HepG2 (cell line): Measurements from ENCODE around the gene PDE3B. TPM values are rescaled to one million over a fixed set of nuclear protein-coding genes. Genes with fewer than 3 reads are reported as not detected.

Experiments
- CREB1 ChIP-seq, 2 experiments: fragments of 450-650 bp in 1 of 2; IDR thresholded peaks; 2 replicates each; pipeline ENCODE4 v1.6.1; 2016 to 2017; ENCODE audit warnings: control low read depth in 1 of 2, mild to moderate bottlenecking in 1 of 2, missing compliant biosample characterization in 1 of 2, missing genetic modification characterization in 1 of 2
- ELF4 ChIP-seq: sonication (generic); formaldehyde crosslinking; IDR thresholded peaks from 2 replicates; pipeline ENCODE4 v1.5.0; 2020; ENCODE audit warnings: missing genetic modification reagents, mild to moderate bottlenecking, moderate library complexity, borderline replicate concordance
- MZF1 ChIP-seq: sonication (generic); formaldehyde crosslinking; IDR thresholded peaks from 2 replicates; pipeline ENCODE4 v1.8.1; 2023; ENCODE audit warnings: mild to moderate bottlenecking, missing genetic modification reagents, borderline replicate concordance
- PTBP1 ChIP-seq: fragments of 200-400 bp; formaldehyde crosslinking; IDR thresholded peaks from 2 replicates; pipeline ENCODE4 v1.6.1; 2018; ENCODE audit warnings: low read length, low read depth; ENCODE audit not compliant: poor library complexity, severe bottlenecking
- TFE3 ChIP-seq: IDR thresholded peaks from 2 replicates; pipeline ENCODE4 v1.6.1; 2016
- ZBTB21 ChIP-seq: sonication (generic); formaldehyde crosslinking; IDR thresholded peaks from 2 replicates; pipeline ENCODE4 v1.4.0; 2020; ENCODE audit warnings: missing genetic modification reagents
- ZBTB40 ChIP-seq, 2 experiments: fragments of 450-650 bp in 1 of 2; sonication (generic) in 1 of 2; formaldehyde crosslinking in 1 of 2; IDR thresholded peaks; 2 replicates each; pipeline versions ENCODE4 v1.6.1 to v1.8.0; 2016 to 2022; ENCODE audit warnings: antibody characterized with exemption in 1 of 2, mild to moderate bottlenecking in 1 of 2, missing genetic modification reagents in 1 of 2
- ZNF12 ChIP-seq: sonication (generic); formaldehyde crosslinking; IDR thresholded peaks from 2 replicates; pipeline ENCODE4 v1.5.0; 2020; ENCODE audit warnings: missing genetic modification reagents
- ZNF142 ChIP-seq: sonication (generic); formaldehyde crosslinking; IDR thresholded peaks from 2 replicates; pipeline ENCODE4 v1.4.0; 2020; ENCODE audit warnings: missing genetic modification reagents
- ZNF18 ChIP-seq: sonication (generic); formaldehyde crosslinking; IDR thresholded peaks from 2 replicates; pipeline ENCODE4 v1.8.0; 2022; ENCODE audit warnings: mild to moderate bottlenecking, missing genetic modification reagents; ENCODE audit not compliant: insufficient replicate concordance
- polyA plus RNA-seq, 8 experiments: library from polyadenylated mRNA; depleted of rRNA in 3 of 8; stranded (reverse) in 7 of 8; unstranded in 1 of 8; fragments of >200 nt; fragmentation: Illumina TruSeq in 4 of 8; extraction: Trizol in 4 of 8; gene quantifications; 2 replicates each; pipeline versions ENCODE4 v1.2.1 to v1.2.3, GENCODE V29; 2011 to 2016; ENCODE audit warnings: low read depth in 4 of 8, missing spikeins in 1 of 8, mixed read lengths in 1 of 8; ENCODE audit not compliant: insufficient read depth in 1 of 8
- total RNA-seq, 5 experiments: library from RNA; depleted of rRNA; stranded (reverse); fragments of >200 nt; fragmentation: Illumina TruSeq; extraction: Trizol; gene quantifications; 2 replicates each; pipeline ENCODE4 v1.2.3, GENCODE V29; 2016; ENCODE audit warnings: low read depth in 1 of 5

PDE3B gene
- total and polyA plus RNA-seq, 2 of the 13 experiments (the other 11 are each of a cell fraction or from before 2014, with no cell fraction given): 14.1 to 26.5 TPM

GRCh38 chr11:14676068-14676467 is 32.5 kb downstream of the PDE3B start (continued):
- TF ChIP-seq ZBTB40 (IDR thresholded peaks at IDR 0.05): no peak
- no peak for TF ChIP-seq ZBTB40 (CRISPR knock-in tag; IDR thresholded peaks at IDR 0.05)
- TF ChIP-seq PTBP1: no peak
- no peak for TF ChIP-seq TFE3
- 0 out of 2 replicates have a peak, but pooled peaks have one; percentile 58 for TF ChIP-seq ZBTB21
- no peak for TF ChIP-seq ZNF142 (CRISPR knock-in tag)
- TF ChIP-seq ELF4: no peak
- peak; percentile 97 for TF ChIP-seq ZNF12
- no peak for TF ChIP-seq ZNF18 (CRISPR knock-in tag)
- TF ChIP-seq MZF1 (CRISPR knock-in tag): no peak
- TF ChIP-seq CREB1 (IDR thresholded peaks at IDR 0.05): no peak
- TF ChIP-seq CREB1 (CRISPR knock-in tag; IDR thresholded peaks at IDR 0.05): peak; percentile 66
